Activated CD4-positive, alpha-beta T cell treated with anti-CD3 and anti-CD28 coated beads for 24 hours (primary cell): ENCODE data around the gene PINK1.
"Not testable (repeated sequence)": the region's sequence is repeated elsewhere in the genome, so short reads cannot be mapped to it uniquely, and the experiment has no call there.

Experiments
- DNase-seq, 2 donors: peaks; one replicate each; pipeline ENCODE4 v3.0.0-alpha.2; 2020; ENCODE audit warnings: low read depth in 2 of 2

PINK1 gene

DNA sequence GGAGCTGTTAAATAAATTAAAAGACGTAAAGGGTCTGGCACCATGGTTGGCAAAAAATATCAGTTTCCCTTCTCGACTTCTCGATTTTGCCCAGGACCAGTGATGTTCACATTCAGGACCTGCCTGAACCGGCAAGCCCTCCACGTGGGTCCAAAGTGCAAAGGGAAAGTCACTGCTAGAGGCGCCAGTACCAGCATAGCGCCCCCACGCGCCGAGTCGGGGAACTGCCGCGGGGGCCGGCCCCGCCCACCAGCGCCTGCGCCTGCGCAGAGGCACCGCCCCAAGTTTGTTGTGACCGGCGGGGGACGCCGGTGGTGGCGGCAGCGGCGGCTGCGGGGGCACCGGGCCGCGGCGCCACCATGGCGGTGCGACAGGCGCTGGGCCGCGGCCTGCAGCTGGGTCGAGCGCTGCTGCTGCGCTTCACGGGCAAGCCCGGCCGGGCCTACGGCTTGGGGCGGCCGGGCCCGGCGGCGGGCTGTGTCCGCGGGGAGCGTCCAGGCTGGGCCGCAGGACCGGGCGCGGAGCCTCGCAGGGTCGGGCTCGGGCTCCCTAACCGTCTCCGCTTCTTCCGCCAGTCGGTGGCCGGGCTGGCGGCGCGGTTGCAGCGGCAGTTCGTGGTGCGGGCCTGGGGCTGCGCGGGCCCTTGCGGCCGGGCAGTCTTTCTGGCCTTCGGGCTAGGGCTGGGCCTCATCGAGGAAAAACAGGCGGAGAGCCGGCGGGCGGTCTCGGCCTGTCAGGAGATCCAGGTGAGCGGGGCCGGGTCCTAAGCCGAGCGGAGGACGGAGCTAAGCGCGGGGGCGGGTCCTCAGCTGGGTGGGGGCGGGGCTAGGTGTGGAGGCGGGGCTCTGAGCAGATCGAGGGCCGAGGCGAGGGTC is at the start of gene PINK1:
PINK1 (plus strand) TSS at position 269 of the 875 bp plus-strand sequence; CDS start at position 360, 91 bp downstream.
- peak; percentile 73 to 74 for DNase-seq

DNA sequence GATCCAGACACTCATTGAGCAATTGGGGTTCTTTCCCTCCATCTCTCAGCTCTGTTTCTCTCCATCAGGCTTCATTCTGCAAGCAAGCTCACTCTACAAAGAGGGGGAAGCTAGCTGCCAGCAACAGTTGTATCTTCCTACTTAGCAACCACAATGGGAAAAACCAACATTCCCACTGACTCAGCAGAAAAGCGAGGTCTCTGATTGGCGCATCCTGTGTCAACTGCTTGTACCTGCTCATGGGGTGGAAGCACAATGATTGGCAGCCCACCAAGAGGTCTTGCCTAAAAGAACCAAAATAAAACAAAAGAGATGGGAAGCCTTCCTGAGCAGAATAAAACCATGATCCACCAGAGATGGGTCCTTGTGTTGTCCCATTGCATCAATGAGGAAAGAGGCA is 48.4 kb upstream of the PINK1 start:
- DNase-seq, result no peak

DNA sequence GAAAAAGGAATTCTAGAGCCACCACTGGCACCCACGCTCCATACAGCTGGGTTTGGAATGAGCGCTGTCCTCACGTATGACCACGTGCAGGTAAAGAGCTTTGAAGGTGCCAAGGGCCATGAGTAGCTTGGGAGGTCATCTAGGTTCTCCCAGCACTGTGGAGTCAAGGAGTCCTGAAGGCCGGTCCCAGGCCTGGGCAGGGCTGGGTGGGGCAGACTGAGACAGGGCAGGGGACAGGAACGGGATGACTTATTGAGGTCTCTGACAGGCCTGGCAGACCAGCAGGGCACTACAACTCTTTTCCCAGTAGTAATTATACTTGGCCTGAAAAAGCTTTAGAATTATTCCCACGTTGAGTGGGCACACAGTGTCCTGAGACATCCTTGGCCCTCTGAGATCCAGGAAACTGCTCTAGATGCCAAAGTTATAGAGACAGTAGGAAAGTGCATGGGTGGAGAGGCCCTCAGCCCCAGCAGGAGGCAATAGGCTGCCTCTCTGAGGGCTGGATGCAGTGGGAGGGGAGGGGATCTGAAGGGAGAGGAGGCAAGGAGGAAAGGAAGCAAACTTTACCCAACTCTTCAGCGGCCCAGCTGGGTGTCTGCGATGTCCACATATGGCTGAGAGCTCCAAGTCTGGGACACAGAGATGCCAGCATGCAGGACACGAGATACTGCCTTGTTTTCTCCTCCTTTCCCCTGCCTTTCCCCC is 46.2 kb upstream of the PINK1 start:
- no peak for DNase-seq

DNA sequence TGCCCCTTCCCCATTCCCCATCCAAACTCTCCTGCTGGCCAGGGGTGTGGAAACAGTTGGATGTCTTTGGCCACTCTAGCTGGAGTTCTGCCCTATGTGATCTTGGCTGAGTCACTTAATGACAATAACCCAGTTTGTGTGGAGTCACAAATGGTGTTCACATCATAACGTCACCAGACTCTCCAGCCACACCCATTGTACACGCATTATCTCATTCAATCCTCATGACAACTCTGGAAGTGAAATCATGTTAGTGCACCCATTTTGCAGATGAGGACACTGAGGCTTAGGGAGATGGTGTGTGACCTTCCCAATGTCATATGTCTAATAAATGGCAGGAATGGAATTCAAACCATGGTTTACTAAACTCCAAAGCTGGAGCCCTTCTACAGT is 45.6 kb upstream of the PINK1 start:
- no peak for DNase-seq

DNA sequence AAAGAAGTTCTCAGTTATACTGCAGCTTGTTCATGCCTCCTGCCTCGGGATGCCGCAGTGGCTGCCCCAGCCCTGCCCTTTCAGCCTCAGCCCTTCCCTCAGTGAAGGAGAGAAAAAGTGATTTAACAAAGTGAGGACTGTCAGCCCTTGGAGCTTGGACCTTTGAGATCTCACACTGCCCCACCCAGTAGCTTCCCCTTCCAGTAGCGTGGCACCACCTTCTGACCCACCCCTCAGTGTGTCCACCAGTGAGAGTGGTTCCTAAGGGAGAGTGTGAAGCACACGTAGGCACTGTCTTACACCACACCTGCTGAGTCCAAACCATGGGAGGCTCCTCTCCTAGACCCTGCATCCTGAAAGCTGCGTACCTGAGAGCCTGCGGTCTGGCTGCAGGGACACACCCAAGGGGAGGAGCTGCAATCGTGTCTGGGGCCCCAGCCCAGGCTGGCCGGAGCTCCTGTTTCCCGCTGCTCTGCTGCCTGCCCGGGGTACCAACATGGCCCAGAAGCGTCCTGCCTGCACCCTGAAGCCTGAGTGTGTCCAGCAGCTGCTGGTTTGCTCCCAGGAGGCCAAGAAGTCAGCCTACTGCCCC is 44.5 kb upstream of the PINK1 start, which contains the start of gene CDA:
CDA (plus strand) TSS at position 464 of the 592 bp plus-strand sequence; CDS start at position 497, 33 bp downstream.
- DNase-seq, result no peak

DNA sequence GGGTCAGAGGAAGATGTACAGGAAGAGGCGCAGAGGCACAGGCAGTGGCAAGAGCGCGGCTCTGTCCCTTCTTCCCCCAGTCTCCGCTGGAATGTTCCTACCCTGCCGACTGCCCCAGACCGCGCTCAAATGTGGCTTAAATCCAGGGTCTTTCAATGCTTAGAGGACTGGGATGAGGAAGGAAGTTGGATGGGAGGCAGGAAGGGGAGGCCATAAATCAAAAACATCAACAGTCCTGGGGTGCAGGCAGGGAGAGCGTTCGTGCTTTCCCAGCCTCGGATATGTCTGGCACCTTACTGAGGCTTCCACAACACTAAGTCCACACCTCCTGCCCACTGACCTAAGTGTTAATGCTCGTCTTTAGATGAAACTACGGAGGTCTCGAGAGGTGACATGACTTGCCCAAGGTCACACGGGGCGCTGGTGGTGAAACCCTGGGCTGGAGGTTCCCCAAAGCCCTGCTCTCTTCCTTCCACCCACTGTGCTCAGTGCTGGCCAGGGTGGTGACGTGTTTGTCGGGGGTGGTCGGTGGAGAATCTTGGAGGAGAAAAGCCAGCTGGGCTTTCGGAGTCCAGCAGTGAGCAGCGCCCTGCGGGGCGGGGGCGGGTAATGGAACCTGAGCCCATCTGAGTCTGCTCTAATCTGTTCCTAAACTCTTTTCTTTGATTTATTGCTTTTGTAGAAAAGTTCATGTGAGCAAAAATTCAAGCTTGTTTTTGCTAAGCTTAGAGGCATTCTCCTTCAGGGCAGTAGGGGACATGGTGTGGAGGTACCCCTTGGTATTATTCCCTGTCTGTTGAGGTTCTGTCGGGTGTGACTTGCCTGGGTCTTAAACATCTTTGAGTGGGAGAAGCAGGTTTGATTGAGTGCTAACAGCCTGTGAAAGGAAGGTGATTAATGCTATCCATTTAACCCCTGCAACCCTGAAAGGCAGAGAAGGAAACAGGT is 43.7 kb upstream of the PINK1 start:
- no peak for DNase-seq

DNA sequence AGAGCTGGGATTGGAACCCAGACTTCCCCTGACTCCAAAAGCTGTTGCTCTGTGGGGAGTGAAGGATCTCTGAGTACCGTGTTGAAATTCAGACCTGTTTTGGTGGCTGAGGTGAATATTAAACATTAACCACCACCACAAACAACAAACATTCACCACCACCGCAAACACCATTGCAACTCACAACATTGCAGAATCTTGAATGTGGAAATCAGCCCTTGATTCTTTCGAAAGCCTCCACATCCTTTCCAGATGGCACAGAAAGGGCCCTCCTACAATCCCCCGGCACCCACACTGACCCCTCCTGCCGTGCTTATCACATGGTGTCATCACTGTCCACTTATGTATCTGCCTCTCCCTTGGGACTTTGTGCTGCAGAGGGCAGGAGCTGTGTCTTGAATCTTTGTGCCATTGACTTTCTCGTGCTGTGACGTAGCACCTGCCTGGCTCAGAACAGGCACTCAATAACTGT is 42.9 kb upstream of the PINK1 start:
- DNase-seq, result no peak

GRCh38 chr1:20593756-20594155 is 39.5 kb upstream of the PINK1 start:
- no peak for DNase-seq

- DNase-seq, result no peak
Observed at GRCh38 chr1:20594746-20595145, 38.5 kb upstream of the PINK1 start.

GRCh38 chr1:20596106-20596505 is 37.2 kb upstream of the PINK1 start:
- no peak for DNase-seq

GRCh38 chr1:20597650-20598049 is 35.6 kb upstream of the PINK1 start:
- no peak for DNase-seq

- no peak for DNase-seq
Observed at GRCh38 chr1:20600156-20600555, 33.1 kb upstream of the PINK1 start.

GRCh38 chr1:20601129-20601825 is 32.0 kb upstream of the PINK1 start:
- no peak for DNase-seq

DNA sequence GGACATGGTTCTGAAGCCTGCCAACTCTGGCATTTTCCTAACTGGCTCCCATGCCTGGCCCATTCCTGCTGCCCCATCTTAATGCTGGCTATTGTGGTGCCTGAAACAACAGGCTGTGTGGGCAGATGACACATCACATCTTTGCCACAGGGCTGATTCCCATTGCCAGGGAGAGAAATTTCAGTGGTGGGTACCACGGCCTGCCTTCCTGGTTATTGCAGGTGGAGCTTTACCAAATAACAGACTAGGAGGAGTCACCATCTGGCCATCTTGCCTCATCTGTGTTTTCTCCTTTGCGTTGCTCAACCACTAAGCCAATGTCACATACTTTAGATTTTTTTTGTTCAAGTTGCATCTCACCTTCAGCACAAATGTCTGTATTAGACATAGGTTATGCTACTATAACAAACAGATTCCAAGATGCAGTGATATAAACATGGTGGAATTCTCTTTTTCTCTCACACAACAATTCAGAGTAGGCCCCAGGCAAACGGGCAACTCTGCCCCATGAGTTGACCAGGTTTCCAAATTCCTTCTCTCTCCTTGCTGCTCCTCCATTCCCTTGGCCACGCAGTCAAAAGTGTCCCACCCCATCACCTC is 30.3 kb upstream of the PINK1 start:
- DNase-seq, result no peak

DNA sequence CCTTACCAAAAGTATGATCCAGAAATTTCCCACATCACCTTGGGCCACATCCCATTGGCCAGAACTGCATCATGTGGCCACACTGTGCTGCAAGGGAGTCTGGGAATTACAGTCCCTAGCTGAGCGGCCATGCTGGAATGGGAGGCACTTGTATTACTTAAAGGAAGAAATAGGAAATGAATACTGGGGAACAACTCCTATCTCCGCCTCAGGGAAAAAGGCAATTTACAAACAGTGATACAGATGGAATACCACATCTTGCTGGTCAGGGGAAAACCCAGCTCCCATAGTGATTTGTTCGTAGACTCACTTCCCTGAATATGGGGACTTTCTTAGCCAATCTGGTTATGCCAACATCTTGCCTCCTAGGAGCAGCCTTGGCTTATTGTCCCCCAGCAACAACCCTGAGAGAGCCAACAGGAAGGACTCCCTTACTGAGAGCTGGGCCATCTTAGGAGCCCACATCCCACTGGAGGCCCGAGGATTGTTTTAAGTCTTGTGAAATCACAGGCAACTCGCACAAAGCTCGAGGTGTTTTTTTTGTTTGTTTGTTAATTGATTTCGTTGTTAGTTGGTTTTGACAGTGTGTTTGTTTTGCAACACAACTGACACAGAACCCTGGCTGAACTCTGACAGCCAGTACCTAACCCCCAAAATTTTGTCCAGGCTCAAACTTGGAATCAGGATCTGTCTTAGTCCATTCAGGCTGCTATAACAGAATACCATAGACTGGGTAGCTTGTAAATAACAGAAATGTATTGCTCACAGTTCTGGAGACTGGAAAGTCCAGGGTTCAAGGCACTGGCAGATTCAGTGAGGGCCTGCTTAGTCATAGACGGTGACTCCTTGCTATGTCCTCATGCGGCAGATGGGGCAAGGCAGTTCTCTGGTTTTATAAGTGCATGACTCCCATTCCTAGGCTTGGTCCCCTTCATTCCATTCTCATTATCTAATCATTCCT is 29.5 kb upstream of the PINK1 start:
- no peak for DNase-seq

DNA sequence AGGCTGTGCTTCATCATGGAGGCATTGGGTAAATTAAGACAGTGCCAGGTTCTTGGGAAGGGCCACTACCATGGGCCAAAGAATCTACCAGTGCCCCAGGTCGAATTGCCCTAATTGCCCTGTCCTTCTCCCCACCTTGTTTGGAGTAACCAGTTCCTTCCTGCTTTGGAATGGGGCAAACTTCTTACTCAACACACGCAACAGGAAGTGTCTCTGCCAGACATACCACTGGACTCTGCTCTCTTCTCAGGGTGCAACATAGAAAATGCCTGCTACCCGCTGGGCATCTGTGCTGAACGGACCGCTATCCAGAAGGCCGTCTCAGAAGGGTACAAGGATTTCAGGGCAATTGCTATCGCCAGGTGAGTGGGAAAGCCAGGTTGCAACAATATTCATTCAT is 28.6 kb upstream of the PINK1 start:
- DNase-seq, result no peak

DNA sequence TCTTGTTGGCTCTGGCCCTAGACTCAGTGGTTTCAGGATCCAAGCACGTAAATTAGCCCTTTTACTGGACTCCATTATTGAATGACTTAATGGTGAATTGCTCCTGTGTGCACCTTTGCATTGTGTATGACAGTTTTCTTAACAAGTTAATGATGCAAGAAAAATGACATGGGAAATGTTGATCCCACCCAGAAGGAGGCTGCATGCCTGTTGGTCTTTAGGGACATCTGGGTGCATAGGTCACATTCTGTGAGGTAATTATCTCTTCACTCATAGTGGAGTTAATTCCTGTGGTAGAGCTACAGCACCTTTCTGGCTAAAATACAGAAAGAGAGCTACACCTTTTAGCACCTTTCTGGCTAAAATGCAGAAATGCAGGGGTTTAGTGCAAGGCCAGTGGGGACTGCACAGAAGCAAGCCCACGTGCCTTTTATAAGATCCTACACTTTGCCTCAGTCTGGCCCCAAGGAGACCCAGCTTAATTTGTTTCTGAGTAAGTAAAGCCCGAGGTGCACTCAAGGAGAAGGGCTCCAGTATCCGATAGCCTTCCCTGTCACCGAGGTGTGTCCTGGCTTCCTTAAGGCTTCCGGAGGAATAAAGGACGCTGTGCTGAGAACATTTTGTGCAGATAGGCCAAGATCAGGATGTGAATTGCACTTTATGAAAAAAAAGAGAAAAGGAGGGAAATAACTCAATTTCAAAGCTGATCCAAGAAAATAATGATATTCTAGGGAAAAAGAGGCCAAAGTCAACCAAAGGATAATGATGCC is 26.3 kb upstream of the PINK1 start:
- DNase-seq, result not testable (repeated sequence)

- no peak for DNase-seq
Observed at GRCh38 chr1:20609541-20609940, 23.7 kb upstream of the PINK1 start.
